Smooth muscle cell (in vitro differentiated cells): ENCODE measurements around the gene TBC1D23. TPM values are rescaled to one million over a fixed set of nuclear protein-coding genes. Genes with fewer than 3 reads are reported as not detected.
"Not testable (repeated sequence)": the region's sequence is repeated elsewhere in the genome, so short reads cannot be mapped to it uniquely, and the experiment has no call there.

ENCODE experiments used
- DNase-seq: peaks from one replicate; lab custom pipeline; 2025; ENCODE audit not compliant: unreplicated experiment; lab: John Stamatoyannopoulos, UW
- H2AFZ ChIP-seq: fragments of 200-600 bp; sonication (generic); 2 replicates; pipeline ENCODE4 v1.6.0; 2016; ENCODE audit warnings: antibody characterized with exemption, low read depth, mild to moderate bottlenecking
- H3F3A ChIP-seq: fragments of 200-600 bp; sonication (generic); 2 replicates; pipeline ENCODE4 v1.6.0; 2017; ENCODE audit warnings: antibody characterized with exemption, low read depth
- H3K27ac ChIP-seq: fragments of 200-600 bp; sonication (generic); 2 replicates; pipeline ENCODE4 v1.5.1; 2016; ENCODE audit warnings: low read depth, mild to moderate bottlenecking
- H3K27me3 ChIP-seq: fragments of 200-600 bp; sonication (generic); 2 replicates; pipeline ENCODE4 v1.6.1; 2016; ENCODE audit warnings: low read depth, mild to moderate bottlenecking
- H3K36me3 ChIP-seq: fragments of 200-600 bp; sonication (generic); 2 replicates; pipeline ENCODE4 v1.5.1; 2016; ENCODE audit warnings: low read depth
- H3K4me1 ChIP-seq: fragments of 200-600 bp; sonication (generic); 2 replicates; pipeline ENCODE4 v1.5.1; 2016; ENCODE audit warnings: low read depth
- H3K4me2 ChIP-seq: fragments of 200-600 bp; sonication (generic); 2 replicates; pipeline ENCODE4 v1.6.0; 2016; ENCODE audit warnings: mild to moderate bottlenecking
- H3K4me3 ChIP-seq: fragments of 200-600 bp; sonication (generic); 2 replicates; pipeline ENCODE4 v1.5.1; 2016; ENCODE audit warnings: mild to moderate bottlenecking
- H3K79me2 ChIP-seq: fragments of 200-600 bp; sonication (generic); 2 replicates; pipeline ENCODE4 v1.6.0; 2016; ENCODE audit warnings: low read depth, mild to moderate bottlenecking
- H3K9ac ChIP-seq: fragments of 200-600 bp; sonication (generic); 2 replicates; pipeline ENCODE4 v1.6.0; 2016; ENCODE audit warnings: low read depth
- H3K9me3 ChIP-seq: fragments of 200-600 bp; sonication (generic); replicated peaks from 2 replicates; pipeline ENCODE4 v1.5.1; 2016; ENCODE audit warnings: low read depth
- H4K20me1 ChIP-seq: fragments of 200-600 bp; sonication (generic); 2 replicates; pipeline ENCODE4 v1.6.0; 2016; ENCODE audit warnings: low read depth
- CTCF ChIP-seq: fragments of 200-600 bp; sonication (generic); IDR thresholded peaks from 2 replicates; pipeline ENCODE4 v1.5.1; 2017; ENCODE audit warnings: borderline replicate concordance, mild to moderate bottlenecking, antibody characterized with exemption; ENCODE audit not compliant: insufficient read depth, poor library complexity, severe bottlenecking
- WGBS: methylation state at CpG from one replicate; pipeline ENCODE4 v1.1.7; 2016; ENCODE audit warnings: low lambda C conversion rate; 5-methylcytosine and 5-hydroxymethylcytosine counted together
- polyA plus RNA-seq: library from polyadenylated mRNA; unstranded; fragments of >200 nt; fragmentation: Nextera tagmentation; extraction: Ambion mirVana; gene quantifications from 2 replicates; pipeline ENCODE4 v1.2.1, GENCODE V29; 2016
- total RNA-seq: library from RNA; depleted of rRNA; stranded (reverse); fragments of >200 nt; gene quantifications from 2 replicates; pipeline ENCODE4 v1.2.3, GENCODE V29; 2014

The TBC1D23 gene
- total and polyA plus RNA-seq, 2 experiments from 2014 or later, result 36.0 to 77.7 TPM

GRCh38 chr3:100226712-100227429 lies 33.9 kb upstream of the TBC1D23 start:
- Histone ChIP-seq H3K27ac (peak overlapping the region; percentile 73), H3K9ac (no peak overlapping the region), H3K4me3 (no peak overlapping the region), H4K20me1 (no peaks in the 10 kb centered on the region), H3K27me3 (no peaks in the 10 kb centered on the region), H2AFZ (peak overlapping the region; percentile 8), H3K9me3 (no peaks in the 10 kb centered on the region), H3F3A (no peaks in the 10 kb centered on the region), H3K4me2 (peak overlapping the region; percentile 64), H3K36me3 (no peaks in the 10 kb centered on the region), H3K79me2 (no peaks in the 10 kb centered on the region), H3K4me1 (no peaks in the 10 kb centered on the region)
- 16% methylated on average over 6 of the region's 6 CpGs for WGBS
- DNase-seq, result no peak
- TF ChIP-seq CTCF, result no peak

DNA sequence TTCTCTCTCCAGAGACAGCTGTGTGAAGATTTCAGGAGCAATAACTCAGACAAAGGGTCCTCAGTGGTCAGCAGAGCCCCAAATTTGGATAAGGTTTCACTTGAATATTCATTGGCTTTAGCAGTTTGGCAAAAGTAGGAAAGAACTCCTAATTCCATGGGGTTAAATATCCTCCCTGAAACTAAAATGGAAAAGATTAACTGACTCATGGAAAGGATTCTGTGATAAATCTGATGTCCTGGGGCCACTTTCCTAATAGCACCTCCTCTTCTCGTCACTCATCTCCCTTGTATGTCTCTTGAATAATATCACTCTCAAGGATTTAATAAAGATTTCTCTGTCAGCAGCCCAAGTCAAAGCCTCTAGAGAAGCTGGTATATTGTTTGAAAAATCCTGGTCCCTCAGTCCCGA lies 33.3 kb upstream of the TBC1D23 start:
- Histone ChIP-seq H3K79me2 (no peaks in the 10 kb centered on the region), H3K9me3 (no peaks in the 10 kb centered on the region), H3K4me1 (no peaks in the 10 kb centered on the region), H3K9ac (no peak overlapping the region), H3K36me3 (no peaks in the 10 kb centered on the region), H3K4me2 (peak overlapping the region; percentile 64), H3K4me3 (no peak overlapping the region), H3K27me3 (no peaks in the 10 kb centered on the region), H3F3A (no peaks in the 10 kb centered on the region), H2AFZ (no peak overlapping the region), H4K20me1 (no peaks in the 10 kb centered on the region), H3K27ac (peak overlapping the region; percentile 73)
- DNase-seq, result no peak
- 58% methylated on average over 2 of the region's 2 CpGs for WGBS
- no peak for TF ChIP-seq CTCF

DNA sequence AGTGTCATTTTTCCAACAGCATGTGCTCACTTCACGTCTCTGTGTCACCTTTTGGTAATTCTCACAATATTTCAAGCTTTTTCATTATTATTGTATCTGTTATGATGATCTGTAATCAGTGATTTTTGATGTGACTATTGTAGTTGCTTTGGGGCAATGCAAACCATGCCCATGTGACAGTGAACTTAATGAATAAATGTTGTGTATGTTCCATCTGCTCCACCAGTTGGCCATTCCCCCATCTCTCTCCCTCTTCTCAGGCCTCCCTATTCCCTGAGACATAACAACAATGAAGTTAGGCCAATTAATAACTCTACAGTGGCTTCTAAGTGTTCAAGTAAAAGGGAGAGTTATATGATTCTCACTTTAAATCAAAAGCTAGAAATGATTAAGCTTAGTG lies 32.5 kb upstream of the TBC1D23 start:
- Histone ChIP-seq H3K9me3 (no peaks in the 10 kb centered on the region), H3K27ac (no peak overlapping the region), H3K4me3 (no peak overlapping the region), H3F3A (no peaks in the 10 kb centered on the region), H4K20me1 (no peaks in the 10 kb centered on the region), H3K4me2 (no peak overlapping the region), H3K4me1 (no peaks in the 10 kb centered on the region), H3K9ac (no peak overlapping the region), H3K27me3 (no peaks in the 10 kb centered on the region), H3K79me2 (no peaks in the 10 kb centered on the region), H3K36me3 (no peaks in the 10 kb centered on the region), H2AFZ (no peak overlapping the region)
- WGBS, result 97% methylated on average over 1 of the region's 1 CpG
- TF ChIP-seq CTCF, result no peak
- no peak for DNase-seq

GRCh38 chr3:100229188-100229587 lies 31.6 kb upstream of the TBC1D23 start:
- H3K4me3 ChIP-seq, H3K36me3 ChIP-seq, H3K4me2 ChIP-seq, H3K9ac ChIP-seq, H3K4me1 ChIP-seq, H3K9me3 ChIP-seq, H3K27ac ChIP-seq, H2AFZ ChIP-seq, DNase-seq, H3K79me2 ChIP-seq, H3F3A ChIP-seq, H4K20me1 ChIP-seq, H3K27me3 ChIP-seq: not testable (repeated sequence)
- 91% methylated on average over 3 of the region's 3 CpGs for WGBS
